22Rv1 (cell line): ENCODE measurements around the gene DENND2A.

Experiments used
- CTCF ChIP-seq: fragments of 450-650 bp; IDR thresholded peaks from 2 replicates; pipeline ENCODE4 v1.5.1; 2017; ENCODE audit warnings: mild to moderate bottlenecking
- ZFX ChIP-seq: fragments of 450-650 bp; IDR thresholded peaks from 2 replicates; pipeline ENCODE4 v1.6.1; 2017; ENCODE audit warnings: antibody characterized with exemption, borderline replicate concordance

- no peak for TF ChIP-seq CTCF
- no peak for TF ChIP-seq ZFX
These were observed 43.1 kb downstream of the DENND2A start for GRCh38 chr7:140597428-140597949.
